H1 (cell line): ENCODE data around the gene MRPS26. TPM values are rescaled to one million over a fixed set of nuclear protein-coding genes. Genes with fewer than 3 reads are reported as not detected.

Experiments used
- CTCF ChIA-PET: fragments of 300-600 bp; sonication (Branson Sonifier 250); formaldehyde crosslinking; loops from one replicate; lab custom pipeline; 2021; ENCODE audit not compliant: partially characterized antibody; lab: Charles Lee
- POLR2A ChIA-PET: fragments of 300-600 bp; sonication (Branson Sonifier 250); formaldehyde crosslinking; loops from one replicate; lab custom pipeline; 2021; ENCODE audit warnings: inconsistent platforms; ENCODE audit not compliant: partially characterized antibody; lab: Charles Lee
- DNase-seq, 2 experiments: peaks; one replicate each; pipeline versions ENCODE4 v3.0.0 to v3.0.0-alpha.2; 2010 to 2022; ENCODE audit warnings: low spot score in 2 of 2, low read depth in 1 of 2, mixed read lengths in 1 of 2
- FAIRE-seq: peaks from 2 replicates; lab custom pipeline; 2011; peaks lifted over from hg19 to GRCh38; lab: Jason Lieb, UNC
- H2AFZ ChIP-seq: 2 replicates; pipeline ENCODE4 v1.8.1; 2012; ENCODE audit warnings: low read length, inconsistent platforms
- H2AK5ac ChIP-seq: 2 replicates; pipeline ENCODE4 v1.6.1; 2013; ENCODE audit warnings: low read depth, low read length
- H2BK120ac ChIP-seq: replicated peaks from 2 replicates; pipeline ENCODE3; 2013; ENCODE audit warnings: low read depth, low read length, inconsistent platforms
- H2BK12ac ChIP-seq: 2 replicates; pipeline ENCODE4 v1.6.1; 2013; ENCODE audit warnings: low read depth, low read length
- H2BK15ac ChIP-seq: 2 replicates; pipeline ENCODE4 v1.6.1; 2013; ENCODE audit warnings: low read length
- H2BK20ac ChIP-seq: 2 replicates; pipeline ENCODE4 v1.6.1; 2013; ENCODE audit warnings: low read length
- H2BK5ac ChIP-seq: 2 replicates; pipeline ENCODE4 v1.6.1; 2013; ENCODE audit warnings: low read depth, low read length
- H3K14ac ChIP-seq: 2 replicates; pipeline ENCODE4 v1.6.1; 2013; ENCODE audit warnings: inconsistent platforms; ENCODE audit not compliant: insufficient read length
- H3K18ac ChIP-seq: 2 replicates; pipeline ENCODE4 v1.6.1; 2013; ENCODE audit warnings: low read length; ENCODE audit errors: extremely low read depth
- H3K23ac ChIP-seq: 2 replicates; pipeline ENCODE4 v1.6.1; 2013; ENCODE audit warnings: inconsistent platforms; ENCODE audit not compliant: insufficient read length
- H3K23me2 ChIP-seq: 2 replicates; pipeline ENCODE4 v1.6.1; 2013; ENCODE audit warnings: low read depth, low read length
- H3K27ac ChIP-seq: 2 replicates; pipeline ENCODE4 v1.6.1; 2011; ENCODE audit warnings: low read depth, low read length, inconsistent platforms
- H3K27me3 ChIP-seq, 4 experiments: replicated peaks in 1 of 4; 1 replicate in 1 of 4; 2 replicates in 3 of 4; pipeline versions ENCODE4 v1.6.1 to v1.8.1; 2011 to 2013; ENCODE audit warnings: low read length in 3 of 4, mild to moderate bottlenecking in 3 of 4, inconsistent platforms in 2 of 4, mixed read lengths in 2 of 4, moderate library complexity in 1 of 4; ENCODE audit not compliant: control insufficient read depth in 3 of 4, insufficient read depth in 3 of 4; ENCODE audit errors: extremely low read depth in 1 of 4
- H3K36me3 ChIP-seq, 4 experiments: 2 replicates each; pipeline versions ENCODE4 v1.6.1 to v1.8.1; 2011 to 2013; ENCODE audit warnings: mild to moderate bottlenecking in 4 of 4, low read length in 3 of 4, moderate library complexity in 2 of 4, control low read depth in 1 of 4, inconsistent platforms in 1 of 4; ENCODE audit not compliant: insufficient read depth in 4 of 4, control insufficient read depth in 2 of 4
- H3K4ac ChIP-seq: replicated peaks from 2 replicates; pipeline ENCODE3; 2013; ENCODE audit warnings: low read length, low read depth, mixed read lengths, inconsistent platforms; ENCODE audit not compliant: insufficient read length
- H3K4me1 ChIP-seq, 4 experiments: replicated peaks in 1 of 4; 1 replicate in 1 of 4; 2 replicates in 3 of 4; pipeline versions ENCODE4 v1.6.1 to v1.8.1; 2011 to 2013; ENCODE audit warnings: low read length in 3 of 4, inconsistent platforms in 2 of 4, mixed read lengths in 1 of 4; ENCODE audit not compliant: insufficient read depth in 4 of 4, control insufficient read depth in 3 of 4
- H3K4me2 ChIP-seq, 2 experiments: 2 replicates each; pipeline versions ENCODE4 v1.6.1 to v1.8.1; 2011 to 2013; ENCODE audit warnings: low read depth in 2 of 2, low read length in 2 of 2, control low read depth in 1 of 2, inconsistent platforms in 1 of 2, mild to moderate bottlenecking in 1 of 2; ENCODE audit not compliant: insufficient read depth in 1 of 2
- H3K4me3 ChIP-seq, 4 experiments: fragments of 200-600, 300-600 bp in 1 of 4; sonication (generic), shearing (Covaris generic), sonication (Bioruptor Twin) in 1 of 4; 2 replicates each; pipeline versions ENCODE4 v1.5.1 to v1.8.1; 2011 to 2016; ENCODE audit warnings: low read length in 4 of 4, low read depth in 3 of 4, control low read depth in 2 of 4, inconsistent platforms in 2 of 4, mild to moderate bottlenecking in 2 of 4, mixed read lengths in 1 of 4, moderate library complexity in 1 of 4; ENCODE audit not compliant: insufficient read depth in 2 of 4; ENCODE audit errors: extremely low read depth in 1 of 4
- H3K56ac ChIP-seq: replicated peaks from 2 replicates; pipeline ENCODE3; 2013; ENCODE audit warnings: low read depth, mild to moderate bottlenecking, mixed read lengths, low read length, inconsistent platforms; ENCODE audit not compliant: insufficient read length
- H3K79me1 ChIP-seq: 2 replicates; pipeline ENCODE4 v1.6.1; 2013; ENCODE audit warnings: low read depth, low read length, control low read depth
- H3K79me2 ChIP-seq, 2 experiments: 2 replicates each; pipeline versions ENCODE4 v1.6.1 to v1.8.1; 2012 to 2013; ENCODE audit warnings: low read length in 2 of 2, mild to moderate bottlenecking in 2 of 2, inconsistent platforms in 1 of 2; ENCODE audit not compliant: insufficient read depth in 2 of 2, control insufficient read depth in 1 of 2
- H3K9ac ChIP-seq, 4 experiments: replicated peaks in 1 of 4; 1 replicate in 1 of 4; 2 replicates in 3 of 4; pipeline versions ENCODE4 v1.6.1 to v1.8.1; 2011 to 2013; ENCODE audit warnings: low read depth in 3 of 4, low read length in 3 of 4, control low read depth in 2 of 4, mild to moderate bottlenecking in 2 of 4, moderate library complexity in 2 of 4, inconsistent platforms in 1 of 4; ENCODE audit errors: extremely low read depth in 1 of 4
- H3K9me3 ChIP-seq, 2 experiments: 2 replicates each; pipeline versions ENCODE4 v1.6.1 to v1.8.1; 2012 to 2013; ENCODE audit warnings: mild to moderate bottlenecking in 2 of 2, moderate library complexity in 2 of 2, control low read depth in 1 of 2, inconsistent platforms in 1 of 2, low read depth in 1 of 2, low read length in 1 of 2, mixed read lengths in 1 of 2; ENCODE audit not compliant: insufficient read depth in 2 of 2
- H4K20me1 ChIP-seq, 2 experiments: replicated peaks in 1 of 2; 2 replicates each; pipeline versions ENCODE3 to v1.8.1; 2011 to 2013; ENCODE audit warnings: inconsistent platforms in 2 of 2, low read length in 2 of 2, mild to moderate bottlenecking in 1 of 2; ENCODE audit not compliant: insufficient read depth in 2 of 2, control insufficient read depth in 1 of 2
- H4K5ac ChIP-seq: 2 replicates; pipeline ENCODE4 v1.6.1; 2013; ENCODE audit warnings: low read length, low read depth, mixed read lengths, inconsistent platforms; ENCODE audit not compliant: insufficient read length
- H4K8ac ChIP-seq: 2 replicates; pipeline ENCODE4 v1.8.0; 2013; ENCODE audit warnings: mild to moderate bottlenecking, moderate library complexity, low read length, inconsistent platforms; ENCODE audit not compliant: insufficient read depth; ENCODE audit errors: extremely low read depth
- H4K91ac ChIP-seq: replicated peaks from 2 replicates; pipeline ENCODE3; 2013; ENCODE audit warnings: low read length, mixed read lengths, inconsistent platforms; ENCODE audit not compliant: insufficient read length
- BACH1 ChIP-seq: IDR thresholded peaks from 2 replicates; pipeline ENCODE4 v1.6.1; 2012; ENCODE audit warnings: low read length, improper control_type of control experiment
- EZH2 ChIP-seq: fragments of 200-600 bp; sonication (generic); IDR thresholded peaks from 2 replicates; pipeline ENCODE4 v1.7.1; 2012; ENCODE audit warnings: low read depth, mild to moderate bottlenecking, moderate library complexity, low read length, inconsistent platforms; ENCODE audit not compliant: severe bottlenecking
- SIN3A ChIP-seq, 2 experiments: IDR thresholded peaks in 1 of 2; conservative IDR thresholded peaks in 1 of 2; 2 replicates each; pipeline ENCODE4 v1.6.1; 2011 to 2012; ENCODE audit warnings: low read length in 2 of 2, improper control_type of control experiment in 1 of 2, low read depth in 1 of 2, mild to moderate bottlenecking in 1 of 2
- WGBS, 2 experiments: shearing (Covaris generic) in 1 of 2; methylation state at CpG; one replicate each; pipeline versions ENCODE4 v1.1.6 to v1.1.7; 2013 to 2015; ENCODE audit warnings: low lambda C conversion rate in 2 of 2, mixed read lengths in 2 of 2, inconsistent platforms in 1 of 2, low coverage in 1 of 2, missing lambda C conversion rate in 1 of 2; ENCODE audit not compliant: insufficient replicate concordance in 2 of 2, insufficient coverage in 1 of 2, insufficient read length in 1 of 2; ENCODE audit errors: extremely low coverage in 1 of 2, missing lambda C conversion rate in 1 of 2; 5-methylcytosine and 5-hydroxymethylcytosine counted together
- polyA plus RNA-seq, 7 experiments: library from polyadenylated mRNA; depleted of rRNA in 3 of 7; stranded (reverse) in 5 of 7; unstranded in 2 of 7; fragments of >200 nt in 5 of 7; fragments of 200-250 nt in 2 of 7; gene quantifications; 1 replicate in 5 of 7; 2 replicates in 1 of 7; 4 replicates in 1 of 7; pipeline versions ENCODE4 v1.2.1 to v1.2.3, GENCODE V29; 2011 to 2013; ENCODE audit warnings: missing spikeins in 2 of 7, mixed read lengths in 2 of 7
- total RNA-seq: library from RNA; stranded (reverse); fragmentation: NEBNext Ultra II Directional; extraction: Animal tissue kit (Norgen Biotek cat#: 25700); gene quantifications from 2 replicates; pipeline ENCODE4 v1.2.1, GENCODE V29; 2021
- TF ChIP-seq, protein P1 (sequence below): IDR thresholded peaks from 2 replicates; pipeline ENCODE4 v1.6.1; 2011; ENCODE audit warnings: low read depth, mild to moderate bottlenecking, low read length; ENCODE audit not compliant: insufficient read depth

The MRPS26 gene
- total and polyA plus RNA-seq, 2 of the 8 experiments (the other 6 are each of a cell fraction or from before 2014, with no cell fraction given): 83.6 to 103 TPM

DNA sequence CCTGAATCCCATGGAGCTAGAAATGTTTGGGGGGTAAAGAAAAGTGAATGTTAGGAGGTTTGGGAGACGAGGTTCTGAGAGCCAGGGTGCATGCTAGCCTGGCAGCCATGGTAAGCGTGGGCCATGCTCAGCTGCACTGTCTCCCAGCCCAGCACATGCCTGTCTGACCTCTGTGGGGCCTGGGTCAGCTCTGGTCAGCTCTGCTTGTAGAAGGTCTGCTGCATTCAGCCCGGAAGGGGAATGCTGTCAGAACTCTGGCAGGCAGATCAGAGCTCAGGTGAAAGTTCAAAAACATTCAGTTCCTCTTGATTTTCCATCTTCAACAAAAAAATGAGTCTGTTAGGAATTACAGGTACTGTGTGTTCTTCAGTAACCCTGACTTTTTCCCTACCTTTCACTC is 8.2 kb upstream of the MRPS26 start:
- FAIRE-seq: no peak
- Histone ChIP-seq H3K4me2 (no peak overlapping the region), H3K4me1 (peaks cover 0 to 9% (median 4%) of the 10 kb centered on the region in 4 experiments; a peak in 5 of 7 replicates), H3K56ac (no peak overlapping the region), H3K18ac (no peak overlapping the region), H4K5ac (no peak overlapping the region), H3K4ac (no peak overlapping the region), H3K27ac (no peak overlapping the region), H3K14ac (no peak overlapping the region), H3K23ac (no peak overlapping the region), H3K36me3 (peaks cover 24 to 45% (median 33%) of the 10 kb centered on the region in 4 experiments), H2AK5ac (no peak overlapping the region), H4K8ac (no peak overlapping the region), H2BK15ac (no peak overlapping the region), H2BK5ac (no peak overlapping the region), H3K27me3 (no peaks in the 10 kb centered on the region), H4K20me1 (peaks cover 2 to 4% of the 10 kb centered on the region in 2 experiments), H2BK20ac (no peak overlapping the region), H3K79me1 (no peaks in the 10 kb centered on the region), H2BK120ac (no peak overlapping the region), H3K9me3 (no peaks in the 10 kb centered on the region), H2BK12ac (no peak overlapping the region), H3K4me3 (no peak overlapping the region), H4K91ac (no peak overlapping the region), H3K9ac (no peak overlapping the region), H3K79me2 (no peaks in the 10 kb centered on the region), H3K23me2 (no peaks in the 10 kb centered on the region), H2AFZ (no peak overlapping the region)
- 100% methylated on average over 3 of the region's 3 CpGs; no CpG with 5 or more reads in 1 of the 2 experiments for WGBS, 2 experiments
- ChIA-PET CTCF (interaction anchor here (1.9 kb wide), 1 partner anchor 16 kb away, joined by 6 read pairs; no protein-coding TSS in a partner anchor), POLR2A (no interaction called here)
- DNase-seq: no peak
- TF ChIP-seq BACH1 (no peak), EZH2 (no peak), SIN3A (conservative IDR thresholded peaks at IDR 0.05 in 1 of 2, IDR thresholded peaks at IDR 0.05 in 1 of 2; ENCODE audit: low read depth in 1 of 2, low read length in 2 of 2) (no peak)
- TF ChIP-seq, protein P1, sequence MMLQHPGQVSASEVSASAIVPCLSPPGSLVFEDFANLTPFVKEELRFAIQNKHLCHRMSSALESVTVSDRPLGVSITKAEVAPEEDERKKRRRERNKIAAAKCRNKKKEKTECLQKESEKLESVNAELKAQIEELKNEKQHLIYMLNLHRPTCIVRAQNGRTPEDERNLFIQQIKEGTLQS: no peak
